GM18526 (cell line): ENCODE results near the gene MRTFB.

Experiments
- POLR2A ChIP-seq: IDR thresholded peaks from 3 replicates; pipeline ENCODE4 v1.6.1; 2011; ENCODE audit not compliant: insufficient read length; ENCODE audit errors: extremely low read depth

MRTFB gene

DNA sequence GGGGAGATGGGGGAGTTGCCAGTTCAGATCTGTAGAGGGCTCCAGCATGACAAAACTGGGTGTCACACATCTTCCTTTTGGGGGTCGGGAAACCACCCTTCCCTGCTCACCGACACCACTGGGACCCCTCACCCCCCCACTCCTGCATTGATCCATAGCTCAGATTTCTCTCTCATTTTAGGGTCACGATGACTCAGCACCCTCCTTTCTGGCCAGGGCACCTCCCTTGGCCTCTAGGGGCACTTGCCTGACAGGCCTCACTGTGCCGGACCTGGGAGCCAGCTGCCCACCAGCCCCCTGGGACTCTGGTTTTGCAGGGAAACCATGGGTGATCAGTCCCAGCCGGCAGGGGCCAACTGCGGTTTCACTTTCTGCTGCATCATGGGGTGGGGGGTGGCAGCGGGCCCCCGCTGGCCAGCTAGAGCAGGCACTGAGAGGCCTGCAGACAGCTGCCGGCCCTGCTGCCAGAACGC, 239.4 kb downstream of the MRTFB start:
- TF ChIP-seq POLR2A: no peak

DNA sequence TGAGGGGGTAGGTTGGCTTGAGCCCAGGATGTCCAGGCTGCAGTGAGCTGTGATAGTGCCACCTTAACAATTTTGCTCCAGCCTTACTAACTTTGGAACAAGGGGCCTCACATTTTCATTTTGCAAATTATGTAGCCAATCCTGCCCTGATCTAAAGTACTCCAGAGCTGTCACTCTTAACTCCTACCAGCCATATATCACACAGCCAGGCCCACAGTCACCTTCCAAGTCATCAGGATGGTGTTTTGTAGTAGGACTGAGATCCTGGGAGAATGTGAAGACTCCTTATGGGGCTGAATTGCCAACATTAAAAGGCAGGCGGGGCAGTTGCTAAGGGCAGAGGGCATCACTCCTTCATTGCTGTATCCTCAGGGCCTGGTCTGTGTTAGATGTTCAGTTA, 243.0 kb downstream of the MRTFB start:
- no peak for TF ChIP-seq POLR2A

DNA sequence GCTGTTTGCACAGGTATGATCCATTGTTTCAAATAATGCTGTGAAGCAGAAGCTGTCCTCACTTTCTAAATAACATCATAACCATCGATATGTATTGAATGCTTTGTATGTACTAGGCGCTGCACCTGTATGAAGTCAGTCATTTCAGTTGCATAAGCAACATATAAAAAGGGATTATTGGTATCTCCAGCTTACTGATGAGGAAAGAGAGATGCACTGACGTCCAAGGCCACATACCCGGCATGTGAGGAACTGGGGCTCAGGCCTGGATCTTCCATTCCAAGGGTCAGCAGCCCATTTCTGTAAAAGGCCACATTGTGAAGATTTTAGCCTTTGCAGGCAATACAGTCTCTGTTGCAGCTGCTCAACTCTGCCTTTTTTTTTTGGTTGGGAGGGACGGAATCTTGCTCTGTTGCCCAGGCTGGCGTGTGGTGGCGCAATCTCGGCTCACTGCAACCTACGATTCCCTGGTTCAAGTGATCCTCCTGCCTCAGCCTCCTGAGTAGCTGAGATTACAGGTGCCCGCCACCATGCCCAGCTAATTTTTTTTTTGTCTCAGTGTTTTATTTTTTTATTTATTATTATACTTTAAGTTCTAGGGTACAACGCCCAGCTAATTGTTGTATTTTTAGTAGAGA, 244.7 kb downstream of the MRTFB start:
- TF ChIP-seq POLR2A: no peak
